ENCODE results near the gene DUOX2.
"Not testable (repeated sequence)": the region's sequence is repeated elsewhere in the genome, so short reads cannot be mapped to it uniquely, and the experiment has no call there.

DUOX2 gene

GRCh38 chr15:45048794-45049631 is 65.0 kb downstream of the DUOX2 start:
- Histone ChIP-seq H3K9me3 (ENCODE audit: control extremely low read depth in 1 of 5, control insufficient read depth in 4 of 5, insufficient read depth in 2 of 5, low read depth in 1 of 5, low read length in 4 of 5) (peaks cover 0 to 26% (median 12%) of the 10 kb centered on the region in 5 experiments), H3K4me1 (ENCODE audit: control extremely low read depth in 1 of 4, control insufficient read depth in 4 of 4, insufficient read depth in 4 of 4, low read length in 3 of 4) (peaks cover 0 to 23% (median 5%) of the 10 kb centered on the region in 4 experiments), H3K4me3 (ENCODE audit: control insufficient read depth in 1 of 7, extremely low read depth in 1 of 7, insufficient read depth in 4 of 7, low read depth in 2 of 7, low read length in 6 of 7) (peak overlapping the region in 2 of 7 experiments; percentile 16 to 33), H3K27ac (ENCODE audit: insufficient read depth in 1 of 2, low read depth in 1 of 2, low read length in 2 of 2, poor library complexity in 1 of 2, severe bottlenecking in 2 of 2) (peak overlapping the region; percentile 44 to 85), H3K36me3 (ENCODE audit: control insufficient read depth in 4 of 4, insufficient read depth in 4 of 4, low read length in 3 of 4) (peaks cover 9 to 59% (median 25%) of the 10 kb centered on the region in 4 experiments), H3K27me3 (replicated peaks in 2 of 5; ENCODE audit: control insufficient read depth in 4 of 5, insufficient read depth in 5 of 5, low read length in 4 of 5) (no peaks in the 10 kb centered on the region)
- ChIA-PET CTCF (interaction anchor here (1.3 to 1.7 kb wide), 2 partner anchors 11 to 14 kb away, joined by 3 to 6 read pairs; no protein-coding TSS in a partner anchor), POLR2A (no interaction called here)
- 59% methylated on average over 4 of the region's 7 CpGs for WGBS (ENCODE audit: insufficient coverage)
- DNase-seq, result peak; percentile 82 to 95 (median 90)

GRCh38 chr15:45048449-45048793 is 65.6 kb downstream of the DUOX2 start:
- Histone ChIP-seq H3K27ac (ENCODE audit: insufficient read depth in 1 of 2, low read depth in 1 of 2, low read length in 2 of 2, poor library complexity in 1 of 2, severe bottlenecking in 2 of 2) (peak overlapping the region; percentile 44 to 85), H3K4me1 (ENCODE audit: control extremely low read depth in 1 of 4, control insufficient read depth in 4 of 4, insufficient read depth in 4 of 4, low read length in 3 of 4) (peaks cover 0 to 23% (median 5%) of the 10 kb centered on the region in 4 experiments), H3K4me3 (ENCODE audit: control insufficient read depth in 1 of 7, extremely low read depth in 1 of 7, insufficient read depth in 4 of 7, low read depth in 2 of 7, low read length in 6 of 7) (peak overlapping the region in 1 of 7 experiments; percentile 33), H3K9me3 (ENCODE audit: control extremely low read depth in 1 of 5, control insufficient read depth in 4 of 5, insufficient read depth in 2 of 5, low read depth in 1 of 5, low read length in 4 of 5) (peaks cover 0 to 26% (median 12%) of the 10 kb centered on the region in 5 experiments), H3K36me3 (ENCODE audit: control insufficient read depth in 4 of 4, insufficient read depth in 4 of 4, low read length in 3 of 4) (peaks cover 9 to 61% (median 25%) of the 10 kb centered on the region in 4 experiments)
- POLR2A ChIA-PET; DNase-seq; H3K27me3 ChIP-seq (replicated peaks in 2 of 5; ENCODE audit: control insufficient read depth in 4 of 5, insufficient read depth in 5 of 5, low read length in 4 of 5): not testable (repeated sequence)
- CTCF ChIA-PET, result interaction anchor here (1.3 to 1.7 kb wide), 2 partner anchors 10 to 13 kb away, joined by 3 to 6 read pairs; no protein-coding TSS in a partner anchor
- 96% methylated on average over 3 of the region's 4 CpGs for WGBS (ENCODE audit: insufficient coverage)

- DNase-seq; H3K9me3 ChIP-seq (ENCODE audit: control extremely low read depth in 1 of 5, control insufficient read depth in 4 of 5, insufficient read depth in 2 of 5, low read depth in 1 of 5, low read length in 4 of 5); H3K27me3 ChIP-seq (replicated peaks in 2 of 5; ENCODE audit: control insufficient read depth in 4 of 5, insufficient read depth in 5 of 5, low read length in 4 of 5); CTCF ChIA-PET; H3K4me3 ChIP-seq (ENCODE audit: control insufficient read depth in 1 of 7, extremely low read depth in 1 of 7, insufficient read depth in 4 of 7, low read depth in 2 of 7, low read length in 6 of 7); POLR2A ChIA-PET; H3K27ac ChIP-seq (ENCODE audit: insufficient read depth in 1 of 2, low read depth in 1 of 2, low read length in 2 of 2, poor library complexity in 1 of 2, severe bottlenecking in 2 of 2): not testable (repeated sequence)
- Histone ChIP-seq H3K4me1 (ENCODE audit: control extremely low read depth in 1 of 4, control insufficient read depth in 4 of 4, insufficient read depth in 4 of 4, low read length in 3 of 4) (peaks cover 0 to 16% (median 3%) of the 10 kb centered on the region in 4 experiments), H3K36me3 (ENCODE audit: control insufficient read depth in 4 of 4, insufficient read depth in 4 of 4, low read length in 3 of 4) (peaks cover 2 to 29% (median 6%) of the 10 kb centered on the region in 4 experiments)
- WGBS (ENCODE audit: insufficient coverage), result no CpG with 5 or more reads among the region's 1 CpG
These were observed 69.7 kb downstream of the DUOX2 start for GRCh38 chr15:45044270-45044669.

GRCh38 chr15:45042859-45043258 is 71.1 kb downstream of the DUOX2 start:
- POLR2A ChIA-PET; H3K27me3 ChIP-seq (replicated peaks in 2 of 5; ENCODE audit: control insufficient read depth in 4 of 5, insufficient read depth in 5 of 5, low read length in 4 of 5); H3K4me1 ChIP-seq (ENCODE audit: control extremely low read depth in 1 of 4, control insufficient read depth in 4 of 4, insufficient read depth in 4 of 4, low read length in 3 of 4); H3K27ac ChIP-seq (ENCODE audit: insufficient read depth in 1 of 2, low read depth in 1 of 2, low read length in 2 of 2, poor library complexity in 1 of 2, severe bottlenecking in 2 of 2); H3K4me3 ChIP-seq (ENCODE audit: control insufficient read depth in 1 of 7, extremely low read depth in 1 of 7, insufficient read depth in 4 of 7, low read depth in 2 of 7, low read length in 6 of 7); H3K9me3 ChIP-seq (ENCODE audit: control extremely low read depth in 1 of 5, control insufficient read depth in 4 of 5, insufficient read depth in 2 of 5, low read depth in 1 of 5, low read length in 4 of 5); CTCF ChIA-PET; DNase-seq: not testable (repeated sequence)
- no CpG with 5 or more reads among the region's 2 CpGs for WGBS (ENCODE audit: insufficient coverage)
- peaks cover 0 to 18% (median 4%) of the 10 kb centered on the region in 4 experiments for H3K36me3 ChIP-seq (ENCODE audit: control insufficient read depth in 4 of 4, insufficient read depth in 4 of 4, low read length in 3 of 4)

Measured in common myeloid progenitor, CD34-positive (primary cell).